Colonic mucosa (tissue), 4 donors: Measurements from ENCODE around the gene TMEM97. TPM values are rescaled to one million over a fixed set of nuclear protein-coding genes. Genes with fewer than 3 reads are reported as not detected.

ENCODE experiments used
- DNase-seq: peaks from one replicate; pipeline ENCODE4 v3.0.0-alpha.2; 2020
- H3K27ac ChIP-seq: fragments of 200-600 bp; one replicate; pipeline ENCODE4 v1.8.0; 2021
- H3K27me3 ChIP-seq: fragments of 200-600 bp; one replicate; pipeline ENCODE4 v1.8.0; 2021
- H3K36me3 ChIP-seq: fragments of 200-600 bp; one replicate; pipeline ENCODE4 v1.8.0; 2021
- H3K4me1 ChIP-seq: fragments of 200-600 bp; one replicate; pipeline ENCODE4 v1.8.0; 2021; ENCODE audit warnings: mild to moderate bottlenecking
- H3K4me3 ChIP-seq: fragments of 200-600 bp; one replicate; pipeline ENCODE4 v1.8.0; 2021
- H3K9ac ChIP-seq, 2 donors: one replicate each; pipeline ENCODE4 v1.7.0; 2013; ENCODE audit warnings: control low read depth in 2 of 2, low read depth in 2 of 2, low read length in 2 of 2
- H3K9me3 ChIP-seq: fragments of 200-600 bp; one replicate; pipeline ENCODE4 v1.8.0; 2021
- CTCF ChIP-seq: fragments of 200-600 bp; IDR thresholded peaks from one replicate; pipeline ENCODE4 v1.8.0; 2022; ENCODE audit warnings: antibody characterized with exemption, mild to moderate bottlenecking
- intact Hi-C: fragments of 100-400 bp; cut with DNase I; formaldehyde crosslinking; loops from one replicate; pipeline ENCODE4 v1.14.1; 2022
- total RNA-seq, 2 donors: library from RNA; stranded (reverse); fragmentation: NEBNext Ultra II Directional in 1 of 2; extraction: Animal tissue kit (Norgen Biotek cat#: 25700) in 1 of 2; gene quantifications; one replicate each; pipeline ENCODE4 v1.2.1, GENCODE V29; 2021
- donor health status: healthy.
- donor health status: DM: no; HTN: no; CAD: no.
- donor health status: DM: no; HTN: no; CAD: no.

The TMEM97 gene
- total RNA-seq, 2 donors from 2014 or later, result 37.2 to 38.5 TPM

GRCh38 chr17:28363776-28364650 is 45.0 kb downstream of the TMEM97 start:
- no peak for DNase-seq

GRCh38 chr17:28364665-28365363 is 45.8 kb downstream of the TMEM97 start, which contains the start of gene SEBOX:
Gene SEBOX (minus strand): TSS chr17:28365199. CDS start chr17:28365151, 48 bp downstream.
- no peak for DNase-seq
- no peaks in the 10 kb centered on the region for H3K4me1 ChIP-seq
- intact Hi-C loops, result no loop called here

More at GRCh38 chr17:28363776-28364650, 45.0 kb downstream of the TMEM97 start:
- peaks cover 11% of the 10 kb centered on the region for H3K36me3 ChIP-seq
- H3K4me3 ChIP-seq, result no peak overlapping the region
- TF ChIP-seq CTCF, result no peak
- no peak overlapping the region for H3K27ac ChIP-seq
- intact Hi-C loops, result no loop called here
- no peaks in the 10 kb centered on the region for H3K27me3 ChIP-seq
- no peaks in the 10 kb centered on the region for H3K4me1 ChIP-seq
- H3K9ac ChIP-seq, result no peak overlapping the region
- no peaks in the 10 kb centered on the region for H3K9me3 ChIP-seq

GRCh38 chr17:28365487-28365886 is 46.5 kb downstream of the TMEM97 start:
- Histone ChIP-seq H3K27me3 (no peaks in the 10 kb centered on the region), H3K9me3 (no peaks in the 10 kb centered on the region), H3K27ac (no peak overlapping the region), H3K4me3 (no peak overlapping the region), H3K4me1 (no peaks in the 10 kb centered on the region), H3K9ac (no peak overlapping the region), H3K36me3 (peaks cover 11% of the 10 kb centered on the region)
- DNase-seq, result no peak
- intact Hi-C loops, result no loop called here
- TF ChIP-seq CTCF, result no peak

More at GRCh38 chr17:28364665-28365363, 45.8 kb downstream of the TMEM97 start, which contains the start of gene SEBOX:
- H3K27ac ChIP-seq, result no peak within 1 kb of the TSS
- H3K4me3 ChIP-seq, result no peak within 1 kb of the TSS
- H3K9ac ChIP-seq, result no peak within 1 kb of the TSS
- no peaks in the 10 kb centered on the region for H3K9me3 ChIP-seq
- no peak for TF ChIP-seq CTCF
- H3K36me3 ChIP-seq, result peaks cover 11% of the 10 kb centered on the region
- H3K27me3 ChIP-seq, result no peaks in the 10 kb centered on the region

- Histone ChIP-seq H3K9ac (no peak overlapping the region), H3K4me1 (no peaks in the 10 kb centered on the region), H3K27me3 (no peaks in the 10 kb centered on the region), H3K4me3 (no peak overlapping the region), H3K36me3 (peaks cover 4% of the 10 kb centered on the region), H3K27ac (no peak overlapping the region), H3K9me3 (no peaks in the 10 kb centered on the region)
- DNase-seq, result no peak
- TF ChIP-seq CTCF, result no peak
- intact Hi-C loops, result no loop called here
Measured at GRCh38 chr17:28366605-28367004, 47.6 kb downstream of the TMEM97 start.

- no peak overlapping the region for H3K9ac ChIP-seq
- no peak overlapping the region for H3K4me3 ChIP-seq
- peaks cover 9% of the 10 kb centered on the region for H3K27me3 ChIP-seq
- H3K4me1 ChIP-seq, result peaks cover 4% of the 10 kb centered on the region
- no peak for TF ChIP-seq CTCF
- intact Hi-C loops, result no loop called here
- no peak overlapping the region for H3K27ac ChIP-seq
- H3K36me3 ChIP-seq, result no peaks in the 10 kb centered on the region
- no peak for DNase-seq
- H3K9me3 ChIP-seq, result no peaks in the 10 kb centered on the region
Measured at GRCh38 chr17:28367641-28368305, 48.8 kb downstream of the TMEM97 start.
